HG03571 (cell line): Measurements from ENCODE around the gene PKD1.

Experiments
- ATAC-seq: cut with Tn5 transposase; IDR thresholded peaks from one replicate; pipeline ENCODE4 v1.9.1; 2021; ENCODE audit not compliant: unreplicated experiment

The PKD1 gene

GRCh38 chr16:2078691-2079090, 57.0 kb downstream of the PKD1 start:
- no peak for ATAC-seq

GRCh38 chr16:2078096-2078495, 57.6 kb downstream of the PKD1 start:
- ATAC-seq, result no peak

- no peak for ATAC-seq
Observed at GRCh38 chr16:2077696-2078095, 58.0 kb downstream of the PKD1 start.

- no peak for ATAC-seq
Observed at GRCh38 chr16:2077016-2077415, 58.7 kb downstream of the PKD1 start.

GRCh38 chr16:2076072-2076865, 59.4 kb downstream of the PKD1 start:
- no peak for ATAC-seq

GRCh38 chr16:2075631-2076030, 60.1 kb downstream of the PKD1 start:
- ATAC-seq, result no peak

GRCh38 chr16:2074071-2074470, 61.6 kb downstream of the PKD1 start:
- ATAC-seq, result no peak

GRCh38 chr16:2072926-2073325, 62.8 kb downstream of the PKD1 start:
- no peak for ATAC-seq

- no peak for ATAC-seq
Observed at GRCh38 chr16:2071454-2072202, 64.1 kb downstream of the PKD1 start.

GRCh38 chr16:2070576-2071453, 64.9 kb downstream of the PKD1 start:
- ATAC-seq, result no peak

GRCh38 chr16:2066139-2066538, 69.6 kb downstream of the PKD1 start:
- no peak for ATAC-seq

GRCh38 chr16:2064368-2064945, 71.2 kb downstream of the PKD1 start:
- no peak for ATAC-seq

- no peak for ATAC-seq
Observed at GRCh38 chr16:2063861-2064260, 71.8 kb downstream of the PKD1 start.

GRCh38 chr16:2062801-2063200, 72.9 kb downstream of the PKD1 start:
- ATAC-seq, result no peak

GRCh38 chr16:2061526-2061925, 74.2 kb downstream of the PKD1 start:
- no peak for ATAC-seq

GRCh38 chr16:2061023-2061422, 74.7 kb downstream of the PKD1 start:
- ATAC-seq, result no peak

- ATAC-seq, result no peak
Observed at GRCh38 chr16:2060346-2060745, 75.4 kb downstream of the PKD1 start.

GRCh38 chr16:2058872-2059271, 76.8 kb downstream of the PKD1 start:
- no peak for ATAC-seq

GRCh38 chr16:2058420-2058819, 77.3 kb downstream of the PKD1 start:
- no peak for ATAC-seq

- no peak for ATAC-seq
Observed at GRCh38 chr16:2057438-2057837, 78.3 kb downstream of the PKD1 start.
